GM18951 (cell line): ENCODE data around the gene EIF2B4.
A peak's percentile ranks its signal among the peaks of the same experiment; 100 is the strongest.
"Not testable (repeated sequence)": the region's sequence is repeated elsewhere in the genome, so short reads cannot be mapped to it uniquely, and the experiment has no call there.

Experiments used
- POLR2A ChIP-seq: IDR thresholded peaks from 4 replicates; pipeline ENCODE4 v1.6.1; 2011; ENCODE audit warnings: mild to moderate bottlenecking; ENCODE audit not compliant: insufficient read length, insufficient read depth; ENCODE audit errors: extremely low read depth
- in situ Hi-C: fragments of 300-500 bp; cut with MboI; formaldehyde crosslinking; loops from one replicate; pipeline ENCODE4 v1.12.0; 2022; ENCODE audit warnings: low sequenced_read_pairs, mixed read lengths, inconsistent platforms; ENCODE audit not compliant: unreplicated experiment

Gene EIF2B4

GRCh38 chr2:27350106-27350693 is 19.9 kb downstream of the EIF2B4 start:
- in situ Hi-C loops = no loop called here
- TF ChIP-seq POLR2A = no peak

GRCh38 chr2:27347641-27348040 is 22.5 kb downstream of the EIF2B4 start:
- in situ Hi-C loops = no loop called here

GRCh38 chr2:27336173-27336572 is 34.0 kb downstream of the EIF2B4 start:
- TF ChIP-seq POLR2A = no peak
- in situ Hi-C loops = no loop called here

More at GRCh38 chr2:27347641-27348040, 22.5 kb downstream of the EIF2B4 start:
- no peak for TF ChIP-seq POLR2A

GRCh38 chr2:27335311-27335710 is 34.8 kb downstream of the EIF2B4 start:
- in situ Hi-C loops = no loop called here
- TF ChIP-seq POLR2A = no peak

GRCh38 chr2:27324720-27325119 is 45.4 kb downstream of the EIF2B4 start:
- in situ Hi-C loops = no loop called here

GRCh38 chr2:27323596-27324285 is 46.4 kb downstream of the EIF2B4 start:
- in situ Hi-C loops = no loop called here

More at GRCh38 chr2:27324720-27325119, 45.4 kb downstream of the EIF2B4 start:
- no peak for TF ChIP-seq POLR2A

GRCh38 chr2:27322766-27323595 is 47.2 kb downstream of the EIF2B4 start, which contains the start of gene MPV17:
Gene MPV17 (minus strand): TSS chr2:27323097. CDS start chr2:27322517, 580 bp downstream.
- in situ Hi-C loops = no loop called here
- TF ChIP-seq POLR2A = peak; percentile 90

More at GRCh38 chr2:27323596-27324285, 46.4 kb downstream of the EIF2B4 start:
- TF ChIP-seq POLR2A = no peak

- in situ Hi-C loops = no loop called here
Measured at GRCh38 chr2:27322301-27322765, 47.8 kb downstream of the EIF2B4 start.

GRCh38 chr2:27320958-27321543 is 49.1 kb downstream of the EIF2B4 start:
- no peak for TF ChIP-seq POLR2A
- in situ Hi-C loops = no loop called here

More at GRCh38 chr2:27322301-27322765, 47.8 kb downstream of the EIF2B4 start:
- no peak for TF ChIP-seq POLR2A

GRCh38 chr2:27319839-27320238 is 50.3 kb downstream of the EIF2B4 start:
- in situ Hi-C loops = not testable (repeated sequence)

GRCh38 chr2:27316655-27317412 is 53.3 kb downstream of the EIF2B4 start:
- no peak for TF ChIP-seq POLR2A
- in situ Hi-C loops = no loop called here

- in situ Hi-C loops = no loop called here
- TF ChIP-seq POLR2A = no peak
Measured at GRCh38 chr2:27315122-27315521, 55.0 kb downstream of the EIF2B4 start.
